Dedifferentiated amniotic fluid mesenchymal stem cell (primary cell): Measurements from ENCODE around the gene RASD2.

Experiments used
- DNase-seq: peaks from one replicate; pipeline ENCODE4 v3.0.0-alpha.2; 2016; ENCODE audit errors: extremely low spot score

Gene RASD2

GRCh38 chr22:35518811-35519210, 21.8 kb upstream of the RASD2 start:
- DNase-seq: no peak

DNA sequence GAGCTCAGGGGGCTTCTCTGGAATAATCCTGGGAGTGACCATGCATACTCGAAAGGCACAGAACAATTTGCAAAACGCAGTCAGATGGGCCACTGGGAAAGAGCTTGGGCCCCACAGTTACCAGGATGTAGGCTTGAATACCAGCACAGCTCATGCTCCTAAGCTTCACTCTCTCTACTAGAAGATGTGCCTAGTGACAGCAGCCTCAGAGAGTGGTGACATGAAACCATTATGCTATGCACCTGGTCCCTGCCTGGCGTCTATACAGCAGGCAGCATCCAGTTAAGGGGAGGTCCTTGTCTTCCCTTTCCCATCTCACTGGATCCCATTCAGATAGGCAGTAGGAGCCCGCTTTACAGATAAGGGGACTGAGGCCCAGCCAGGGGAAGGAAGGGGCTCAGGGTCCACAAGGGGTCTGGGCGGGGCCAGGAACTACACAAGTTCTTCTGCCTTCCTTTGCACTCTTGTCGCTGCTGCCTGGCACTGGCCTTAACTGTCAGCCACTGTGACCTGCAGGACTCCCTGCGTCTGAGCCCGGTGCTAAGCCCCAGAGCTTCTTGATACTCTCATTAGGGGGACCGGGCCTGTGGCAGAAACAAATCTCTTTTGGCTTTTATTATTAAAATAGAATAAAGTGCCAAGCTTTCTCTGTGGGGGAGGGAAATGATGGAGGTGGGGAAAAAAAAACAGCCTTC, 21.2 kb upstream of the RASD2 start:
- no peak for DNase-seq

GRCh38 chr22:35521358-35522224, 19.0 kb upstream of the RASD2 start:
- DNase-seq: no peak

- DNase-seq: no peak
Observed at GRCh38 chr22:35522225-35523149, 18.1 kb upstream of the RASD2 start.

DNA sequence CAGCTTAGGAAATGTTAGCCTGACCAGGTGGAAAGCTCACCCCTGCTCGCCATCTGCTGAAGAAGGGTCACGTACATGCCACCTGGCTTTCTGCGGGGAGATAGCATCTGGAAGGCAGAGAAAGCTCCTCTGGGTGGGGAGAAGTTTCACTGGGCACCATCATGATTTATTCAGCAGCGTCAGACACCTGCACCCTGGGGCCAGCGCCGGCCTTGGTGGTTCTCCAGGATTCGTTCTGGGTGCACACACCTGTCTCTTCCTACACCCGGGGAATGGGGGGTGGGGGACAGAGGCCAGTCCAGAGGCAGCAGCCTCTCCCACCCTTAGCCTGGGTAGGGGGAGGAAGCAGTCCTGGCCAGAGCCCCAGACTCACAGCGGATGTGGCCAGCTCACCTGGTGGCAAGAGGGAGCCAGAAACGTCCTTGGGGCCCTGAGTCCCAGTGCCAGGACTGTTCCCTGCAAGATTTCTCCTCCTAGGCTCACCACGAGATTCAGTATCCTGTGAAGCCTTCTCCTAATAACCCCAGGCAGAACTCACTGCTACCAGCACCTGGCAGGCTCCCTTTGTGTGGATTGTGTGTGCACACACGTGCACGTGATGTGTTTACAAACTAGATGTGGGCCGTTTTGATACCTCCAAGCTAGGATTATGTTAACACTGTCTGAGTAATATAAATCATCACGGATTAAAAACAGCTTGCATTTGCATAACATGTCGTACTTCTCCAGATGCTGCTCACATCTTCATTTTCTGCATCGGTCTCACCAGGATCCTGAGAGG, 17.3 kb upstream of the RASD2 start:
- DNase-seq: no peak

DNA sequence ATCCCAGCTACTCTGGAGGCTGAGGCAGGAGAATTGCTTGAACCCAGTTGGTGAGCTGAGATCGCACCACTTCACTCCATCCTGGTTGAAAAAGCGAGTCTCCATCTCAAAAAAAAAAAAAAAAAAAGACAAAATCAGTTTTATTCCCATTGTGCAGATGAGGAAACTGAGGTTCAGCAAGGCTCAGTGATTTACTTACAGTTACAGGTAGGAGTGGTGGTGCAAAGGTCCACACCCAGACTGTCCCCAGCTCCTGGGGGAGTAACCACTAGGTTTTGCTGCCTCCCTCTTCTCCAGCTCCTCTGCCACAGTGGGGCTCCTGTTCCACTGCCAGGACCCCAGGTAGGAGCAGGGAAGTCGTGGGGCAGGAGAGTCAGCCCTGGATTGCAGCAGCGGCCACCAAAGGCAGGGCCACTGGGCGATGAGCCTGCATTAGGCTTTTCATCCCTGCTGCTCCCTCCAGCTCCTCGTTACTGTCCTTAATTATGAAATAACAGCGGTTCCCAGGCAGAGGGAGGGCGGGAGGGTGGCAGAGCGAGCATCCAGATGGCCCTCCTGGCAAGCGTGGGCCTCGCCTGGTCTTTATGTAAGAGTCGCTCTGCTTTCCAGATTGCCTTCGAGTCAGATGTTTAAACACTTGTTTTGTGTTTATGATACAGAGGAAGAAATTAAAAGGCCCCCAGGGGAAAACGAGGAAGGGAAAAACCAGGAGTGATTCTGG, 15.5 kb upstream of the RASD2 start:
- DNase-seq: no peak

- no peak for DNase-seq
Observed at GRCh38 chr22:35525687-35526332, 14.8 kb upstream of the RASD2 start.

DNA sequence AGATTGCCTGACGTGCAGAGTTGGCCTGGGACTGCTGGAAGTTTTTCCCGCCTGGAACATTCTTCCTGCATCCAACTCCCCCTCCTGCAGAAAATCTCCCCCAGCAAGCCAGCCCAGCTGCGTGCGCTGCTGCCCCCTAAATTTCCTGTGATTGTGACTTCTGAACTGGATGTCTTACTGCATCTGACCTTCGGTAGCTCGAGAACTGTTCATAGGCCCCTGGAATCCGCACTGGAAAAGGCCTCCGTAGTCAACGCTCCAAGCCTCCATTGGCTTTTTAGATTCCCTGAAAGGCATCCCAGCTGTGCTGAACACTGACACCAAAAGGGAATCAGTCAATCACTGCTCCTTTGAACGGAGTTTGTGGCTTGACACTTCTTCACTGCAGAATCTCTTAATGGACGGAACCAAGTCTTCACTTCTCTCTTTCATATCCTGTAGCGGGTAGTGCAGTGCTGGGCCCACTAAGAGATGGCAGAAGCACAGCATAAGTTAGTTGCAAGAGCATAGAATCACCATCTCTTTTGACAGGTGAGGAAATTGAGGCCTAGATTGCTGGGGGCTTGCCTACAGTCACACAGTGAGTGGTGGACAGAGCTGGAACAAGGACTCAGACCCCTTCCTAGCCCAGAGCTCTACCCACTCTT, 14.2 kb upstream of the RASD2 start:
- no peak for DNase-seq

- no peak for DNase-seq
Observed at GRCh38 chr22:35528927-35529326, 11.7 kb upstream of the RASD2 start.

DNA sequence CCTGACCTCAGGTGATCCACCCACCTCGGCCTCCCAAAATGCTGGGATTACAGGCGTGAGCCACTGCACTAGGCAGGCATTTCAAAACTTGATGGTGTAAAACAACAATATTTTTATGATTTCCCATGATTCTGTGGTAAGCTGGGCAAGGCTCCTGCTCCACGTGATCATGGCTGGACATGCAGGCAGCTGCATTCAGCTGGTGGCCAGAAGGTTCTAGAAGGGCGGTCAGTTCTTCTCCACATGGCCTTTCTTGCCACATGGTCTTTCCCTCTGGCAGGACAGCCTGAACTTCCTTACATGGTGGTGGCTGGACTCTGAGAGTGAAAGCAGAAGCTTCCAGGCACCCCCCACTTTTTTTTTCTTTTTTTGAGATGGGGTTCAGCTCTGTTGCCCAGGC, 9.9 kb upstream of the RASD2 start:
- DNase-seq: no peak

GRCh38 chr22:35531202-35531601, 9.4 kb upstream of the RASD2 start:
- DNase-seq: no peak

DNA sequence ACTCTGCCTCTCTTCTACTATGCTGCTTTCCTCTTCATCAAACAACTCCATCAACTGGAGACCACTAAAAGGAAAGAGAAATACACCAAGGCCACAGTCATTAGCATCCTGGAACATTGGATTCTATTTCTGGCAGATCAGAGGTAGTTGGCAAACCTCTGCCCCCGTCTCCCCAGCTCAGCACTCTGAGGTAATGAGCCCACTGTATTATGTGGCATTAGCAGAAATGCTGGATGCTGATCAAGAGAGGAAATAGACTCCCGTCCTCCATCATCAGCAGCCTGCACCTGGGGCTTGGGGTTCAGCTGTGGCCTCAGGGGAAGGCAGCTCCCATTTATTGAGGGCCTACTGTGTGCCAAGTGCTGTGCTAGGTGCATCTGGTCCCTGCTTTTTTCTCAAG, 9.0 kb upstream of the RASD2 start:
- no peak for DNase-seq

- no peak for DNase-seq
Observed at GRCh38 chr22:35533365-35534029, 7.1 kb upstream of the RASD2 start.

DNA sequence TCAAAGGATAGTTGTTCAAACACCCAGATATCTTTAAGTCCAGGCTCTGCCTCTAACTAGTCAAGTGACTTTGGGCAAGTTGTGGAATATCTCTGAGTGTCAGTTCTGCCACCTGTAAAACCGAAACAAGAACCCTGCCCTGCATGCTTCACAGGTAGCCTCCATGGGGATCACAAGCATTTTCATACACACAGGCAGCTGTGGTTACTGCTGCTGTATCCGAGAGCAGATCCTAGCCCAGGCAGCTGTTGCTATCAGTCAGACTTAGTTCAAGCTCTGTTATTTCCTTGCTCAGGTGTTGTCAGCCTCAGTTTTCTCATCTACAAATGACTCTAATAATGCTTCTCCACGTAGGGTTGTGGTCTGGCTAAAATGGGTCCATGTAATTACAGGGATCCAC, 6.5 kb upstream of the RASD2 start:
- no peak for DNase-seq

- DNase-seq: no peak
Observed at GRCh38 chr22:35537232-35537631, 3.4 kb upstream of the RASD2 start.

GRCh38 chr22:35538801-35539321, 1.8 kb upstream of the RASD2 start:
- no peak for DNase-seq

DNA sequence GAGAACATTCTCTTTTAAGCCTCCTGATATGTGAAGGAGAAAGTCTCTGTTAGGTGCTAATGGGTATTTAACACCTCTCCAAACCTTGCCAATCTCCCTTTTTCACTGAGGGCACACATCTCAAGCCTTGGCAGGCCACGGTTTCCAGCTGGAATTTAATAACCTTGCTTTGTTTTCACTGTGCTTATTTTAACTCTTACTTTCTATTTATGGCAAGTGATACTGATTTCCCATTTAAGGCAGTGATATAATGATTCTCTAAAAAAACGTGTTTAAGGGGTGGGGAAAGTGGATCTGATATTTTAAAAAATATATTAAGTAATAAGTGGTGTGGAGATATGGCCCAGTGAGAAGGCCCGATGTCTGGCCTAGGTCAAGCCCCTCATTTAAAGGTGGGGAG, 1.1 kb upstream of the RASD2 start:
- DNase-seq: no peak

DNA sequence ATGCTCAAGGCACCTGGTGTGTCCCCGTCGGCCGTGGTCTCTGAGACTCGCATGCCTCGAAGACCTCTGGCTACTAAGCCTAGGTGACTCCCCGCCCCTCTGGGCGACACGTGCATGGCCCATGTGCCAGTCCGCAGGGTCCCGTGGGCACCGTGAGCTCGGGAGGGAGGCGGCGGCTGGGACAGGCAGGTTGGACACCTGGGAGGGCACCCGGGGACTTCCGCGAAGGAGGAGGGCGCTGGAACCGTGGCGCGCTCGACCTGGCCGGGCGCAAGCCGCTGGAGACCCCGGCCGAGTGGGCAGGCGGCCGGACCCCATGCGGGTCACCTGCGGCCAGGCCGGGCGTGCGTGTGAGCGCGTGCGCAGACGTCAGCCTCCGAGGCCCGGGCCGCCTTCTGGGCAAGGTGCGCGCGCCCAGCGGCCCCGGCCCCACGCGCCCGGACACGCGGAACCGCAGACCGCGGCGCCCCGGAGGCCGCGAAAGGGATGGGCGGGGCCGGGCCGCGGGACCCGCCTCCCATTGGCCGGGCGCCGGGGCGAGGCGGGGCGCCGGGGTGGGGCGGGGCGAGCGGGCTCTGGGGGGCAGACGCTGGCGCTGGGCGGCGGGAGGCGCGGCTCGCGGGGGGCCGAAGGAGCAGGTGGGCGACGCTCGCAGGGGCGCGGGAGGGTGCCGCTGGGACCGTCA, 579 bp upstream of the RASD2 start:
- no peak for DNase-seq
